ENCODE measurements around the gene SAYSD1. TPM values are rescaled to one million over a fixed set of nuclear protein-coding genes. Genes with fewer than 3 reads are reported as not detected.

The SAYSD1 gene
- total RNA-seq, 1 experiment from 2014 or later: 20.8 TPM

- no peak for DNase-seq
- Mint-ChIP-seq H3K9me3 (ENCODE audit: unreplicated experiment) (no peaks in the 10 kb centered on the region), H3K4me1 (ENCODE audit: low read depth, unreplicated experiment) (no peaks in the 10 kb centered on the region), H3K27ac (ENCODE audit: unreplicated experiment) (no peak overlapping the region), H3K36me3 (ENCODE audit: insufficient read depth, unreplicated experiment) (no peaks in the 10 kb centered on the region), H3K27me3 (ENCODE audit: insufficient read depth, unreplicated experiment) (no peaks in the 10 kb centered on the region), H3K4me3 (ENCODE audit: unreplicated experiment) (no peak overlapping the region)
- Histone ChIP-seq H3K27me3 (replicated peaks; ENCODE audit: control insufficient read depth, insufficient read depth, low read length) (no peaks in the 10 kb centered on the region; the same call in 1 of the 2 replicates), H3K4me3 (ENCODE audit: low read depth, low read length) (no peak overlapping the region), H3K36me3 (ENCODE audit: control insufficient read depth, insufficient read depth, low read length) (no peaks in the 10 kb centered on the region), H3K4me1 (no peaks in the 10 kb centered on the region), H3K9me3 (no peaks in the 10 kb centered on the region)
- CTCF ChIA-PET: no interaction called here
- intact Hi-C loops (cut with micrococcal nuclease; ENCODE audit: unreplicated experiment): no loop called here
- TF ChIP-seq CTCF (IDR thresholded peaks at IDR 0.05; ENCODE audit: insufficient read depth in 1 of 2, low read depth in 1 of 2, low read length in 1 of 2, severe bottlenecking in 1 of 2, unreplicated experiment in 1 of 2): no peak
- POLR2A ChIA-PET: no interaction called here
- no TSS peak for BruUV-seq (replicated peaks)
Observed at GRCh38 chr6:39085129-39085797, 29.7 kb downstream of the SAYSD1 start.

- H3K36me3 ChIP-seq (ENCODE audit: control insufficient read depth, insufficient read depth, low read length): no peaks in the 10 kb centered on the region
- no peaks in the 10 kb centered on the region for H3K4me1 ChIP-seq
- Mint-ChIP-seq H3K36me3 (ENCODE audit: insufficient read depth, unreplicated experiment) (no peaks in the 10 kb centered on the region), H3K27ac (ENCODE audit: unreplicated experiment) (no peak overlapping the region), H3K27me3 (ENCODE audit: insufficient read depth, unreplicated experiment) (no peaks in the 10 kb centered on the region), H3K9me3 (ENCODE audit: unreplicated experiment) (no peaks in the 10 kb centered on the region), H3K4me1 (ENCODE audit: low read depth, unreplicated experiment) (no peaks in the 10 kb centered on the region), H3K4me3 (ENCODE audit: unreplicated experiment) (no peak overlapping the region)
- no peak overlapping the region for H3K4me3 ChIP-seq (ENCODE audit: low read depth, low read length)
- no peak for DNase-seq
- H3K9me3 ChIP-seq: no peaks in the 10 kb centered on the region
- CTCF ChIA-PET: no interaction called here
- no peaks in the 10 kb centered on the region; the same call in 1 of the 2 replicates for H3K27me3 ChIP-seq (replicated peaks; ENCODE audit: control insufficient read depth, insufficient read depth, low read length)
- POLR2A ChIA-PET: no interaction called here
- intact Hi-C loops (cut with micrococcal nuclease; ENCODE audit: unreplicated experiment): no loop called here
- no peak for TF ChIP-seq CTCF (IDR thresholded peaks at IDR 0.05; ENCODE audit: insufficient read depth in 1 of 2, low read depth in 1 of 2, low read length in 1 of 2, severe bottlenecking in 1 of 2, unreplicated experiment in 1 of 2)
- BruUV-seq (replicated peaks): no TSS peak
Observed at GRCh38 chr6:39084506-39084905, 30.5 kb downstream of the SAYSD1 start.

DNA sequence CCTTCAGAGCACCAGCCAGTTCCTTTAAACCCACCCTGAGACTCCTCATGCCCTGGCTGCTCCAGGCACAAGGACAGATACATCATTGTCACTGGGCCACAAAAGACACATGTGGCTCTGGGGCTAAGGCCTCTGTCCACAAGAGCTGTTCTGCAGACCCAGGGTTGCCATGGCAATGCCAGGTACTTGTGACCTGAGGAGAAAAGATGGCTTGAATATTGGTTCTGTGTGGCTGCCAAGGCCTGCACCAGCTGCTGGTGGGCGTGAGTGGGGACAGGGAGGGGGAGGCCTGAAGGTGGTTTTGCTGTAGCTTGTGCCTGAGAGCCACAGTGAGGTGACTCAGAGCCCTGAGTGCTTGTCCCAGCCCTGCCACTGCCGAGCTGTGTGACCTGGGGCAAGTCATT is 31.8 kb downstream of the SAYSD1 start:
- H3K27me3 ChIP-seq (replicated peaks; ENCODE audit: control insufficient read depth, insufficient read depth, low read length): no peaks in the 10 kb centered on the region; the same call in 1 of the 2 replicates
- BruUV-seq (replicated peaks): no TSS peak
- Mint-ChIP-seq H3K36me3 (ENCODE audit: insufficient read depth, unreplicated experiment) (no peaks in the 10 kb centered on the region), H3K9me3 (ENCODE audit: unreplicated experiment) (no peaks in the 10 kb centered on the region), H3K4me3 (ENCODE audit: unreplicated experiment) (no peak overlapping the region), H3K4me1 (ENCODE audit: low read depth, unreplicated experiment) (no peaks in the 10 kb centered on the region), H3K27me3 (ENCODE audit: insufficient read depth, unreplicated experiment) (no peaks in the 10 kb centered on the region), H3K27ac (ENCODE audit: unreplicated experiment) (no peak overlapping the region)
- POLR2A ChIA-PET: no interaction called here
- H3K4me3 ChIP-seq (ENCODE audit: low read depth, low read length): no peak overlapping the region
- no peak for DNase-seq
- H3K4me1 ChIP-seq: no peaks in the 10 kb centered on the region
- intact Hi-C loops (cut with micrococcal nuclease; ENCODE audit: unreplicated experiment): no loop called here
- H3K9me3 ChIP-seq: no peaks in the 10 kb centered on the region
- CTCF ChIA-PET: interaction anchor here (1.2 kb wide), 1 partner anchor 8 kb away, joined by 3 read pairs; no protein-coding TSS in a partner anchor
- H3K36me3 ChIP-seq (ENCODE audit: control insufficient read depth, insufficient read depth, low read length): no peaks in the 10 kb centered on the region
- no peak for TF ChIP-seq CTCF (IDR thresholded peaks at IDR 0.05; ENCODE audit: insufficient read depth in 1 of 2, low read depth in 1 of 2, low read length in 1 of 2, severe bottlenecking in 1 of 2, unreplicated experiment in 1 of 2)

Measured in Caco-2 (cell line).